Neuronal stem cell (in vitro differentiated cells): ENCODE data around the gene TRIP13.

Source experiments
- DNase-seq: peaks from one replicate; pipeline ENCODE4 v3.0.0-alpha.2; 2013; ENCODE audit warnings: low spot score
- H2AFZ ChIP-seq: one replicate; pipeline ENCODE4 v1.6.1; 2013; ENCODE audit warnings: mild to moderate bottlenecking, low read length, inconsistent platforms
- H2AK5ac ChIP-seq: 2 replicates; pipeline ENCODE4 v1.6.1; 2013; ENCODE audit warnings: low read depth, mild to moderate bottlenecking, inconsistent platforms, low read length, moderate library complexity, mixed read lengths
- H2BK120ac ChIP-seq: 2 replicates; pipeline ENCODE4 v1.6.1; 2013; ENCODE audit warnings: low read depth, mild to moderate bottlenecking, inconsistent platforms, low read length, moderate library complexity, mixed read lengths
- H2BK12ac ChIP-seq: one replicate; pipeline ENCODE4 v1.6.1; 2013; ENCODE audit warnings: low read length, inconsistent platforms
- H2BK15ac ChIP-seq: 2 replicates; pipeline ENCODE4 v1.6.1; 2013; ENCODE audit warnings: mild to moderate bottlenecking, low read length, inconsistent platforms, mixed read lengths
- H2BK5ac ChIP-seq: one replicate; pipeline ENCODE4 v1.6.1; 2013; ENCODE audit warnings: inconsistent platforms, mild to moderate bottlenecking, low read length, moderate library complexity
- H3K14ac ChIP-seq: one replicate; pipeline ENCODE4 v1.6.1; 2013; ENCODE audit warnings: low read length, inconsistent platforms
- H3K18ac ChIP-seq: 2 replicates; pipeline ENCODE4 v1.6.1; 2013; ENCODE audit warnings: low read length, inconsistent platforms
- H3K23ac ChIP-seq: 2 replicates; pipeline ENCODE4 v1.6.1; 2013; ENCODE audit warnings: low read depth, mild to moderate bottlenecking, mixed read lengths, low read length, inconsistent platforms; ENCODE audit not compliant: poor library complexity
- H3K27ac ChIP-seq: replicated peaks from 3 replicates; pipeline ENCODE4 v1.5.1; 2013; ENCODE audit warnings: low read length, inconsistent platforms
- H3K27me3 ChIP-seq, 3 experiments: 2 replicates each; pipeline ENCODE4 v1.6.1; 2013; ENCODE audit warnings: low read length in 3 of 3, mild to moderate bottlenecking in 2 of 3, inconsistent platforms in 1 of 3, low read depth in 1 of 3, mixed read lengths in 1 of 3, moderate library complexity in 1 of 3; ENCODE audit not compliant: control insufficient read depth in 3 of 3, insufficient read depth in 3 of 3
- H3K36me3 ChIP-seq, 2 donors: replicated peaks in 1 of 2; 2 replicates each; pipeline ENCODE4 v1.6.1; 2013; ENCODE audit warnings: low read length in 2 of 2; ENCODE audit not compliant: control insufficient read depth in 2 of 2, insufficient read depth in 2 of 2
- H3K4ac ChIP-seq: 2 replicates; pipeline ENCODE4 v1.6.1; 2013; ENCODE audit warnings: inconsistent platforms, mild to moderate bottlenecking, low read length, moderate library complexity
- H3K4me1 ChIP-seq, 2 donors: 1 replicate in 1 of 2; 2 replicates in 1 of 2; pipeline ENCODE4 v1.6.1; 2013; ENCODE audit warnings: low read length in 2 of 2, low read depth in 1 of 2; ENCODE audit not compliant: control insufficient read depth in 2 of 2, insufficient read depth in 1 of 2
- H3K4me2 ChIP-seq: one replicate; pipeline ENCODE4 v1.6.1; 2013; ENCODE audit warnings: mild to moderate bottlenecking, low read length, inconsistent platforms; ENCODE audit not compliant: insufficient read depth, poor library complexity, severe bottlenecking
- H3K4me3 ChIP-seq, 2 donors: 2 replicates each; pipeline ENCODE4 v1.5.1; 2013; ENCODE audit warnings: low read length in 2 of 2, mild to moderate bottlenecking in 2 of 2, inconsistent platforms in 1 of 2, moderate library complexity in 1 of 2
- H3K79me1 ChIP-seq: one replicate; pipeline ENCODE4 v1.6.1; 2013; ENCODE audit warnings: low read depth, mild to moderate bottlenecking, inconsistent platforms, low read length, moderate library complexity
- H3K9ac ChIP-seq: one replicate; pipeline ENCODE4 v1.6.1; 2013; ENCODE audit warnings: mild to moderate bottlenecking, low read depth, low read length, inconsistent platforms; ENCODE audit not compliant: poor library complexity
- H3K9me3 ChIP-seq, 2 donors: replicated peaks in 1 of 2; 2 replicates each; pipeline versions ENCODE3 to v1.6.1; 2013; ENCODE audit warnings: low read length in 2 of 2, mild to moderate bottlenecking in 2 of 2, inconsistent platforms in 1 of 2, low read depth in 1 of 2, mixed read lengths in 1 of 2, moderate library complexity in 1 of 2; ENCODE audit not compliant: control insufficient read depth in 2 of 2, insufficient read depth in 1 of 2
- H4K8ac ChIP-seq: one replicate; pipeline ENCODE4 v1.6.1; 2013; ENCODE audit warnings: low read depth, mild to moderate bottlenecking, inconsistent platforms, low read length, moderate library complexity
- H4K91ac ChIP-seq: one replicate; pipeline ENCODE4 v1.6.1; 2013; ENCODE audit warnings: low read length, low read depth, mild to moderate bottlenecking, inconsistent platforms; ENCODE audit not compliant: poor library complexity
- WGBS, 2 donors: extraction: QIAGEN DNeasy Blood & Tissue Kit; methylation state at CpG; one replicate each; pipeline ENCODE4 v1.1.7; 2013; ENCODE audit warnings: missing lambda C conversion rate in 2 of 2, mixed read lengths in 1 of 2; ENCODE audit not compliant: insufficient read length in 2 of 2, insufficient replicate concordance in 1 of 2; ENCODE audit errors: extremely low coverage in 2 of 2; 5-methylcytosine and 5-hydroxymethylcytosine counted together

The TRIP13 gene

GRCh38 chr5:889075-889710 is 3.5 kb upstream of the TRIP13 start:
- Histone ChIP-seq H3K9ac (no peak overlapping the region), H2BK15ac (no peak overlapping the region), H3K36me3 (peaks cover 60 to 80% of the 10 kb centered on the region in 2 donors), H2BK120ac (no peak overlapping the region), H2BK5ac (no peak overlapping the region), H3K4me3 (no peak overlapping the region), H3K4ac (no peak overlapping the region), H2BK12ac (no peak overlapping the region), H3K4me1 (peaks cover 11 to 15% of the 10 kb centered on the region in 2 donors), H4K8ac (no peak overlapping the region), H3K4me2 (no peak overlapping the region), H3K23ac (no peak overlapping the region), H3K9me3 (no peaks in the 10 kb centered on the region), H3K27me3 (no peaks in the 10 kb centered on the region), H3K18ac (no peak overlapping the region), H2AK5ac (no peak overlapping the region), H2AFZ (no peak overlapping the region), H3K79me1 (peaks cover 20% of the 10 kb centered on the region), H4K91ac (no peak overlapping the region), H3K27ac (no peak overlapping the region), H3K14ac (no peak overlapping the region)
- DNase-seq = no peak
- no CpG with 5 or more reads among the region's 15 CpGs for WGBS, 2 donors

GRCh38 chr5:891117-891836 is 1.4 kb upstream of the TRIP13 start:
- Histone ChIP-seq H3K14ac (no peak overlapping the region), H3K23ac (no peak overlapping the region), H2BK15ac (no peak overlapping the region), H3K4ac (no peak overlapping the region), H2BK5ac (no peak overlapping the region), H3K36me3 (peaks cover 50 to 80% of the 10 kb centered on the region in 2 donors), H3K27ac (no peak overlapping the region), H2AK5ac (peak overlapping the region; percentile 9), H3K9ac (peak overlapping the region; percentile 22), H2AFZ (no peak overlapping the region), H3K18ac (no peak overlapping the region), H3K79me1 (peaks cover 18% of the 10 kb centered on the region), H3K4me3 (peak overlapping the region in 1 of 2 donors; percentile 76), H3K4me2 (peak overlapping the region; percentile 93), H3K27me3 (no peaks in the 10 kb centered on the region), H4K8ac (no peak overlapping the region), H3K9me3 (no peaks in the 10 kb centered on the region), H3K4me1 (peaks cover 11 to 15% of the 10 kb centered on the region in 2 donors), H2BK12ac (no peak overlapping the region), H2BK120ac (no peak overlapping the region), H4K91ac (no peak overlapping the region)
- DNase-seq = no peak
- no CpG with 5 or more reads among the region's 34 CpGs for WGBS, 2 donors

GRCh38 chr5:891837-892393 is 769 bp upstream of the TRIP13 start:
- no peak overlapping the region for H3K27ac ChIP-seq
- peaks cover 47 to 80% of the 10 kb centered on the region in 2 donors for H3K36me3 ChIP-seq

DNA sequence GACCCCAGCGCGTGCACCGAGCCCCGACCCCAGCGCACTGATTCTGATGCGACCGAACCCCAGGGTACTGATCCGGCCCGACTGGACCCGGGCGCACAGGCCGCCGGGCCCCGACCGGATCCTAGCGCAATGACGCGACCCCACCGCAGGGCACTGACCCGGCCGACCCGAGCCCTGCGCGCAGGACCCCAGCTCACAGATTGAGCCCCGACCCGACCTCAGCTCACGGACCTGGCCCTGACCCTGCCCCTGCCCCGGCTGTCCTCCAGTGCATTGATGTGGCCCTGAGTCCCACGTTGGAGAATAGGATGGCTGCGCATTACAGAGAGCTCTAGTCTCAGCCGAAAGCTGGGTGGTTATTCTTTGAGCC is 438 bp downstream of the TRIP13 start:
- H2BK120ac ChIP-seq = no peak overlapping the region
- no peak overlapping the region for H2BK15ac ChIP-seq
- peaks cover 11 to 15% of the 10 kb centered on the region in 2 donors for H3K4me1 ChIP-seq
- no peak overlapping the region for H4K91ac ChIP-seq
- peak overlapping the region; percentile 96 for H3K23ac ChIP-seq
- H3K9me3 ChIP-seq = no peaks in the 10 kb centered on the region
- H3K14ac ChIP-seq = no peak overlapping the region
- peak overlapping the region; percentile 93 for H3K4me2 ChIP-seq
- peaks cover 20% of the 10 kb centered on the region for H3K79me1 ChIP-seq
- DNase-seq = no peak
- H2AK5ac ChIP-seq = peak overlapping the region; percentile 22
- no peak overlapping the region for H3K4ac ChIP-seq
- peaks cover 39 to 70% of the 10 kb centered on the region in 2 donors for H3K36me3 ChIP-seq
- no peaks in the 10 kb centered on the region for H3K27me3 ChIP-seq
- H2AFZ ChIP-seq = peak overlapping the region; percentile 96
- no peak overlapping the region for H4K8ac ChIP-seq
- H3K18ac ChIP-seq = peak overlapping the region; percentile 94
- no peak overlapping the region for H3K27ac ChIP-seq
- no peak overlapping the region for H2BK12ac ChIP-seq
- no CpG with 5 or more reads among the region's 31 CpGs for WGBS, 2 donors
- peak overlapping the region; percentile 76 to 86 for H3K4me3 ChIP-seq
- H3K9ac ChIP-seq = peak overlapping the region; percentile 96
- H2BK5ac ChIP-seq = peak overlapping the region; percentile 71

More at GRCh38 chr5:891837-892393, 769 bp upstream of the TRIP13 start:
- peak overlapping the region; percentile 96 for H2AFZ ChIP-seq
- H3K23ac ChIP-seq = no peak overlapping the region
- no CpG with 5 or more reads among the region's 25 CpGs for WGBS, 2 donors
- peak overlapping the region; percentile 98 for H3K18ac ChIP-seq
- DNase-seq = no peak
- no peaks in the 10 kb centered on the region for H3K9me3 ChIP-seq
- no peak overlapping the region for H3K4ac ChIP-seq
- H2BK15ac ChIP-seq = no peak overlapping the region
- H3K4me2 ChIP-seq = peak overlapping the region; percentile 93
- peak overlapping the region; percentile 71 for H2BK5ac ChIP-seq
- H3K79me1 ChIP-seq = peaks cover 19% of the 10 kb centered on the region
- H2BK120ac ChIP-seq = no peak overlapping the region
- peak overlapping the region; percentile 76 to 86 for H3K4me3 ChIP-seq
- peak overlapping the region; percentile 41 for H2AK5ac ChIP-seq
- H3K27me3 ChIP-seq = no peaks in the 10 kb centered on the region
- peaks cover 11 to 15% of the 10 kb centered on the region in 2 donors for H3K4me1 ChIP-seq
- H3K9ac ChIP-seq = peak overlapping the region; percentile 93
- no peak overlapping the region for H4K91ac ChIP-seq
- no peak overlapping the region for H2BK12ac ChIP-seq
- no peak overlapping the region for H4K8ac ChIP-seq
- peak overlapping the region; percentile 72 for H3K14ac ChIP-seq
